HG02938 (cell line): Measurements from ENCODE around the gene LRRFIP1.
"Not testable (repeated sequence)": the region's sequence is repeated elsewhere in the genome, so short reads cannot be mapped to it uniquely, and the experiment has no call there.

ENCODE experiments used
- ATAC-seq: cut with Tn5 transposase; IDR thresholded peaks from one replicate; pipeline ENCODE4 v1.9.1; 2021; ENCODE audit warnings: mild to moderate bottlenecking, moderate library complexity; ENCODE audit not compliant: unreplicated experiment

LRRFIP1 gene

GRCh38 chr2:237742614-237743013 is 115.2 kb downstream of the LRRFIP1 start:
- no peak for ATAC-seq

GRCh38 chr2:237743024-237743423 is 115.6 kb downstream of the LRRFIP1 start:
- no peak for ATAC-seq

- ATAC-seq: no peak
Observed at GRCh38 chr2:237743561-237744269, 116.3 kb downstream of the LRRFIP1 start.

- no peak for ATAC-seq
Observed at GRCh38 chr2:237744270-237744612, 116.9 kb downstream of the LRRFIP1 start.

DNA sequence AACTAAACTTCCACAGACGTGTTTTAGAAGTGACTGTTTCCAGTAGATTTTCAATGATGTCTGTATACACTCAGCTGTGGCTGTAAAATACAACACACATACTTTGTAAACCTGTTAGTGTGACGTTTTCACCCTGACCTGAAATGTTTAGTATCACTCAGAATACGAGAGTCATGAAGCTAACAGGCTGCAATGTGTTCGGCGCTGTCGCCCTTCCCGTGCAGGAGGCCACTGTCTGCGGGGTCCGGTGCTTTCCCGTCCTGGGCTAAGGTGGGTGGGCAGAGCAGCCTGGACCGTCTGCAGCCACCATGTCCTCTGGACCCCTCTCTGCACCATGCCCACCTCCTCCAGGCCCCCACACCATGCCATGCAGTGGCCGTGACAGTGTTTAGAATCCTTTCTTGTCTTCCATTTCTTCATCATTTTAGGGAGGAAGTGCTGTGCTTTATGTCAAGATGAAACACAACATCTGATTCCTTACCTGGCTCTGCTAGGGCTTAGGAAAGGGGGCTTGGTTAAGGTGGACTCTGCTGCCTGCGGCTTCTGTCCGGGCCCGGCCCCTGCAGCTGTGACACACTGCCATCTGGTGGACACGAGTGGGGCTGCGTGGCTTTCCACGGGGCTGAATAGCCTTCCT is 117.3 kb downstream of the LRRFIP1 start:
- ATAC-seq: no peak

- no peak for ATAC-seq
Observed at GRCh38 chr2:237745250-237745613, 117.8 kb downstream of the LRRFIP1 start.

- ATAC-seq: no peak
Observed at GRCh38 chr2:237746302-237747080, 119.1 kb downstream of the LRRFIP1 start.

DNA sequence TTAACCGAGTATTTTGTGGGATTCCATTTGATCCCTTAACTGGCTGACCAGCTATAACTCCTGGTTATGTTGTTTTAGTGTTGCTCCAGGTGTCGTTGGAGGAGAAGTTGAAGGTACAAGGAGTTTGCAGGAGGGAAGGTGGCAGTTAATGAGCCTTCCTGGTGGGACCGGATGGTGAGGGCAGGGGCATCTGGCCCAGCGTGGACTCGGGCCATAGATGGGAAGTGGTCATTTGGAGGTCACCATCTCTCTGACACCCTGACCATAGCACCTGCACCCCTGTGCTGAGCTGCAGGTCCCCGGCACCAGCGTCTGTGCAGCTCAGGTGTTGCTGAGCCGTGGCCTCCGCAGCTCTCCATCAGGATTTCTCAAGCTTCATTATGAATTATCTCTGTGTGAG is 119.8 kb downstream of the LRRFIP1 start:
- no peak for ATAC-seq

DNA sequence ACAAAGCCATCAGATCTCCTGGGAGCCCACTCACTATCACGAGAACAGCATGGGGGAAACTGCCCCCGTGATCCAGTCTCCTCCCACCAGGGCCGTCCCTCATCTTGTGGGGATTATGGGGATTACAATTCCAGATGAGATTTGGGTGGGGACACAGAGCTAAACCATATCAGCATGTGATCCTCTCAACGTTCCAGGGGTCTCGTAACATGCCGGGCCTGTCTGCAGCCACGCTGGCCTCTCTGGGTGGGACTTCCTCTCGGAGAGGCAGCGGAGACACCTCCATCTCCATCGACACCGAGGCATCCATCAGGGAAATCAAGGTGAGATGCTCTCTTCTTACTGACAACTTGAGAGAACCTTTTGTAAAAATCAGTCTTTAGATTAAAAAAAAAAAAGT is 121.6 kb downstream of the LRRFIP1 start:
- ATAC-seq: no peak

GRCh38 chr2:237749961-237750360 is 122.6 kb downstream of the LRRFIP1 start:
- no peak for ATAC-seq

- not testable (repeated sequence) for ATAC-seq
Observed at GRCh38 chr2:237750441-237750840, 123.1 kb downstream of the LRRFIP1 start.

GRCh38 chr2:237752761-237753165 is 125.4 kb downstream of the LRRFIP1 start:
- peak; percentile 98 for ATAC-seq

DNA sequence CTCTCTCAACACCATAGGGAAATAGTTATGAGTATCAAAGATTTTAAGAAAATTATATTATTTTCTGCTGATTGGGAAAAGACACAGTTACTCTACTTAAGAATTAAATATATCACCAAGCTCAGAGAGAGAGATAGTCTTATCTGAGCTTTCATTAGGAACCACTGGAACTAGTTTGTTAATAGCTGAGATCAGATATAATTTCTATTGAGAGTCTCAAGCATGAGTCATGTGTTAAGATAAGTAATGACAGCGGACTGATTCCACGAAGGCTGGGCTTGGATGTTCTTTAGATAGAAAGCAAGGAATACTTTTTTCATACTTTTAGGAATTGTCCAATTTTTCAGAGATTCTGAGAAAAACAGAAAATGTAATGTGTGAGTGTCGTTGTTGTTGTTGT is 126.8 kb downstream of the LRRFIP1 start:
- no peak for ATAC-seq

DNA sequence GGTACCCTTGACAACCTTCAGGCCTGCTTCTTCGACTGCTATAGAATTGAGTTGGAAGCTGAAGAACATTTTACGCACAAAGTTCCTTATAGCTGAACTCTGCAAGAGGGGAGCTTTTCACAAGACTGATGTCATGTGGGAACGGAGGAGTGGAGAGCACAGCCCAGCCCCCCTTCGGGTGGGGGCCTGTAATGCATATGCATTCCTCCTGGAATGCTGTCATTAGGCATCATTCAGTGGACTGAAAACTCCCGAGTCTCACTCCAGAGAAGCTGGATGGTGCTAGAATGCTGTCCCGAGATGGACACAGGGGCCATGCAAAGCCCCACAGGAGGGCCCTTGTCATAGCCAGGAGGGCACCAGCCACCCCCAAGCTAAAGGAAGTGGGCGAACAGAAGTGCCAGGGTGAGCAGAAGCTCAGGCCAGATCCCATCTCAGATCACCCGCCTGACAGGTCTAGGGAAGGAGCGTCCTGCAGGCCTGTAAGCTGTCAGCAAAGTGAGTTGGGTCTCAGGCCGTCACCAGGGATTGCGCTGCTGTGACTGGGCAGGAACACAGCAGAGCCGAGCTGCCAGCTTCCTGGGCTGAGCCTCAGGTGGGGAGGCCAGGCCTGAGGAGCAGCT is 127.3 kb downstream of the LRRFIP1 start:
- no peak for ATAC-seq

DNA sequence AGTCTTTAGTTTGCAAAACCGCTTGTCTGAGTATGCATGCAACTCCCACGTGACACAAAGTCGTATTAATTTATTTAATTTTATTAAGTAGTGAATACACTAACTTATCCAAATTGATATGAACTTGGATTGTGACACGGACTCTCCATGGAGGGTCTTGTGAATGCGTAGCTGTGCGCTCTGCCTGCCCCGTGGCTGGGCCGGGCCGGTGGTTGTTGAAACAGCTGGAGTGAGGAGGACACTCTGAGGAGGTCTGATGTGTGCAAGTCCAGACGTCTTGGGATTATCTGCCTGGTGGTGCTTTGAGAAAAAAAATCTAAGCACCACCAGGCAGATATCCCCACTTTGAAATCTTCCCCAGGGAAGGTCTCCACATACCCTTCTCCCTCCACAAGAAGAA is 130.2 kb downstream of the LRRFIP1 start:
- ATAC-seq: no peak

DNA sequence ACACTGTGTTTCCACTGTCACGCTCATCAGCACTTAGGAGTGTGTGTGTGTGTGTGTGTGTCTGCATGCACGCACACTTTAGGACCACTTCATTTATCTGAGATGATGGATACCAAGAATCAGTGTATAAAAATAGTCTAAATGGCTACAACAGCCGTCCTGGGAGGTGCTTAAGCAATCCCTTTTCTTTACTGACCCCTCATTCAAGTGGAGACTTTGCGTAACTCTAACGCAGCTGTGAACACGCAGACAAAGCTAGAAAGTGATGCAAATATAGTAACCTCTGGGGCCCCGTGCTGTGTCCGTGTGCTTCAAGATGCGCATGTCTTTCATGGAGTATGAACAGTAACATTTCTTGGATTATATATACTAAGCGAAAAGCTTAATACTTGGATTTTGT is 130.8 kb downstream of the LRRFIP1 start:
- no peak for ATAC-seq

- no peak for ATAC-seq
Observed at GRCh38 chr2:237759176-237759575, 131.8 kb downstream of the LRRFIP1 start.

GRCh38 chr2:237760506-237761502 is 133.4 kb downstream of the LRRFIP1 start:
- no peak for ATAC-seq

DNA sequence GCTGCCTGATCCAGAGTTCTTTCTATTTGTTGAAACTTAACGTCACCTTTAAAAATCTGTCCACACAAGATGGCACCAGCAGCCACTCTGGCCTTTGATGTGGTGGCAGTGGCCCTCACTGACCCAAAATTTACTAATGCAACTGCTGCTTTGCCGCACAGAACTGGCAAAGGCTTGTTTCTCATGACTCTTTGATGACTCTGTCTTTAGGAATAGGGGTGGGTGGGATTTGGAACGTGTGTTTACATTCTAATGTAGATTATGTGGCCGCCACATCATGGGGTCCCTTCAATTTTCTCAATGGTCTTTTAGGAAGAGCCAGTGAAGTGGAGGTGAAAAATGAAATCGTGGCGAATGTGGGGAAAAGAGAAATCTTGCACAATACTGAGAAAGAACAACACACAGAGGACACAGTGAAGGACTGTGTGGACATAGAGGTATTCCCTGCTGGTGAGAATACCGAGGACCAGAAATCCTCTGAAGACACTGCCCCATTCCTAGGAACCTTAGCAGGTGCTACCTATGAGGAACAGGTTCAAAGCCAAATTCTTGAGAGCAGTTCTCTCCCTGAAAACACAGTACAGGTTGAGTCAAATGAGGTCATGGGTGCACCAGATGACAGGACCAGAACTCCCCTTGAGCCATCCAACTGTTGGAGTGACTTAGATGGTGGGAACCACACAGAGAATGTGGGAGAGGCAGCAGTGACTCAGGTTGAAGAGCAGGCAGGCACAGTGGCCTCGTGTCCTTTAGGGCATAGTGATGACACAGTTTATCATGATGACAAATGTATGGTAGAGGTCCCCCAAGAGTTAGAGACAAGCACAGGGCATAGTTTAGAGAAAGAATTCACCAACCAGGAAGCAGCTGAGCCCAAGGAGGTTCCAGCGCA is 135.2 kb downstream of the LRRFIP1 start:
- ATAC-seq: not testable (repeated sequence)
